ENCODE results near the gene FAM163B. TPM values are rescaled to one million over a fixed set of nuclear protein-coding genes. Genes with fewer than 3 reads are reported as not detected.

Gene FAM163B
- total RNA-seq, 2 donors from 2014 or later, result not detected

- Histone ChIP-seq H3K27me3 (ENCODE audit: control insufficient read depth, insufficient read depth, low read length, poor library complexity, severe bottlenecking) (no peaks in the 10 kb centered on the region), H3K36me3 (ENCODE audit: control insufficient read depth, insufficient read depth, low read length) (no peaks in the 10 kb centered on the region), H3K4me3 (ENCODE audit: low read length) (no peak overlapping the region), H3K9ac (ENCODE audit: extremely low read depth, low read length, poor library complexity, severe bottlenecking) (no peak overlapping the region), H3K4me1 (ENCODE audit: control insufficient read depth, insufficient read depth, low read length) (no peaks in the 10 kb centered on the region), H3K9me3 (ENCODE audit: control insufficient read depth, low read length) (no peaks in the 10 kb centered on the region), H3K27ac (ENCODE audit: low read depth, low read length) (no peak overlapping the region)
- peaks cover 2% of the 10 kb centered on the region for H3K4me1 Mint-ChIP-seq
- H3K36me3 Mint-ChIP-seq (ENCODE audit: low read depth), result no peaks in the 10 kb centered on the region
- no peaks in the 10 kb centered on the region for H3K27me3 Mint-ChIP-seq (ENCODE audit: insufficient read depth)
- no peak for DNase-seq
- H3K27ac Mint-ChIP-seq, result no peak overlapping the region
- 81 to 87% methylated on average over 10 to 12 of the region's 12 CpGs for WGBS, 2 experiments (ENCODE audit: insufficient coverage in 1 of 2, insufficient read length in 1 of 2)
- no peaks in the 10 kb centered on the region for H3K9me3 Mint-ChIP-seq
- H3K4me3 Mint-ChIP-seq, result no peak overlapping the region
- TF ChIP-seq CTCF (conservative IDR thresholded peaks at IDR 0.05), result no peak
Observed at GRCh38 chr9:133637451-133638055, 28.4 kb upstream of the FAM163B start.

DNA sequence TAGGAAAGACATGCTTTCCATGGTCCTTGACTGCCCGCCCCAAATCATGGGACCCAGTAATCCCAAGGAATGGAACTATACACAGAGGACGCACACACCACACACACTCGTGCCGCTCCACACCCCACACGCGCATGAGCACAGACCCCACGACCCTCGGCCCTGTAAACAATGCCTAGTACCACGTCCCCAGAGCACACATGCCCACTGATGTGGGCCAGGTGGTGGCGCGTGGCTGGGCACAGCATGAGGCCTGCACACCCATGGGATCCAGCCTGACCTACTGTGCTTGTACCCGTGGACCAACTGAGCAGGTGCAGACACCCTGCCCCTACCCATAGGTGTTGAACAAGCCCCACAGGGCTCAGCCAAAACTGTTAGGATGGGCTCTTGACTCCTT lies 27.7 kb upstream of the FAM163B start:
- H3K9me3 ChIP-seq (ENCODE audit: control insufficient read depth, low read length), result no peaks in the 10 kb centered on the region
- H3K36me3 ChIP-seq (ENCODE audit: control insufficient read depth, insufficient read depth, low read length), result no peaks in the 10 kb centered on the region
- H3K4me3 Mint-ChIP-seq, result no peak overlapping the region
- WGBS, 2 experiments (ENCODE audit: insufficient coverage in 1 of 2, insufficient read length in 1 of 2), result 90 to 91% methylated on average over 10 to 12 of the region's 12 CpGs
- no peaks in the 10 kb centered on the region for H3K27me3 Mint-ChIP-seq (ENCODE audit: insufficient read depth)
- H3K27ac ChIP-seq (ENCODE audit: low read depth, low read length), result no peak overlapping the region
- H3K27ac Mint-ChIP-seq, result no peak overlapping the region
- no peaks in the 10 kb centered on the region for H3K9me3 Mint-ChIP-seq
- H3K4me1 ChIP-seq (ENCODE audit: control insufficient read depth, insufficient read depth, low read length), result no peaks in the 10 kb centered on the region
- no peak overlapping the region for H3K4me3 ChIP-seq (ENCODE audit: low read length)
- peaks cover 2% of the 10 kb centered on the region for H3K4me1 Mint-ChIP-seq
- TF ChIP-seq CTCF (conservative IDR thresholded peaks at IDR 0.05), result no peak
- no peaks in the 10 kb centered on the region for H3K27me3 ChIP-seq (ENCODE audit: control insufficient read depth, insufficient read depth, low read length, poor library complexity, severe bottlenecking)
- H3K9ac ChIP-seq (ENCODE audit: extremely low read depth, low read length, poor library complexity, severe bottlenecking), result no peak overlapping the region
- DNase-seq, result no peak
- no peaks in the 10 kb centered on the region for H3K36me3 Mint-ChIP-seq (ENCODE audit: low read depth)

- H3K4me1 ChIP-seq (ENCODE audit: control insufficient read depth, insufficient read depth, low read length), result no peaks in the 10 kb centered on the region
- H3K27me3 ChIP-seq (ENCODE audit: control insufficient read depth, insufficient read depth, low read length, poor library complexity, severe bottlenecking), result no peaks in the 10 kb centered on the region
- no peaks in the 10 kb centered on the region for H3K9me3 ChIP-seq (ENCODE audit: control insufficient read depth, low read length)
- Mint-ChIP-seq H3K36me3 (ENCODE audit: low read depth) (no peaks in the 10 kb centered on the region), H3K9me3 (no peaks in the 10 kb centered on the region), H3K4me3 (no peak within 1 kb of the TSS), H3K27me3 (ENCODE audit: insufficient read depth) (no peaks in the 10 kb centered on the region), H3K27ac (no peak within 1 kb of the TSS), H3K4me1 (peaks cover 2% of the 10 kb centered on the region)
- TF ChIP-seq CTCF (conservative IDR thresholded peaks at IDR 0.05), result no peak
- peak within 1 kb of the TSS; percentile 63 for H3K27ac ChIP-seq (ENCODE audit: low read depth, low read length)
- no peak within 1 kb of the TSS for H3K9ac ChIP-seq (ENCODE audit: extremely low read depth, low read length, poor library complexity, severe bottlenecking)
- DNase-seq, result no peak
- 91 to 98% methylated on average over 21 to 24 of the region's 24 CpGs for WGBS, 2 experiments (ENCODE audit: insufficient coverage in 1 of 2, insufficient read length in 1 of 2)
- no peak within 1 kb of the TSS for H3K4me3 ChIP-seq (ENCODE audit: low read length)
- H3K36me3 ChIP-seq (ENCODE audit: control insufficient read depth, insufficient read depth, low read length), result no peaks in the 10 kb centered on the region
Observed at GRCh38 chr9:133635533-133636531, 26.6 kb upstream of the FAM163B start, which contains the start of gene DBH. Gene DBH, plus strand, starts transcription at chr9:133636363. Its CDS starts 9 bp downstream, at chr9:133636372.

All from endodermal cell (in vitro differentiated cells).